OCI-LY1 (cell line): ENCODE results near the gene FSTL5.

Experiments used
- H2AFZ ChIP-seq: fragments of 200-600 bp; sonication (generic), shearing (Covaris generic); 2 replicates; pipeline ENCODE4 v1.6.0; 2014; ENCODE audit warnings: antibody characterized with exemption, mild to moderate bottlenecking, low read length
- H3F3A ChIP-seq: fragments of 200-600 bp; sonication (generic), shearing (Covaris generic); 2 replicates; pipeline ENCODE4 v1.6.0; 2014; ENCODE audit warnings: mild to moderate bottlenecking, antibody characterized with exemption, low read length, moderate library complexity; ENCODE audit not compliant: insufficient read depth
- H3K27ac ChIP-seq: fragments of 200-600 bp; sonication (generic); 2 replicates; pipeline ENCODE4 v1.5.1; 2014; ENCODE audit warnings: low read length, mixed run types, mild to moderate bottlenecking, low read depth; ENCODE audit not compliant: poor library complexity, severe bottlenecking
- H3K27me3 ChIP-seq: fragments of 200-600 bp; sonication (generic); 2 replicates; pipeline ENCODE4 v1.6.0; 2014; ENCODE audit warnings: antibody characterized with exemption, mild to moderate bottlenecking, low read length, moderate library complexity; ENCODE audit not compliant: insufficient read depth
- H3K36me3 ChIP-seq: fragments of 200-600 bp; sonication (generic); 2 replicates; pipeline ENCODE4 v1.6.1; 2014; ENCODE audit warnings: mild to moderate bottlenecking, antibody characterized with exemption, low read length, moderate library complexity, mixed read lengths; ENCODE audit not compliant: insufficient read depth
- H3K4me1 ChIP-seq: fragments of 200-600 bp; sonication (generic); 2 replicates; pipeline ENCODE4 v1.5.1; 2014; ENCODE audit warnings: mild to moderate bottlenecking, low read length, moderate library complexity; ENCODE audit not compliant: insufficient read depth, severe bottlenecking
- H3K4me2 ChIP-seq: fragments of 200-600 bp; sonication (generic), shearing (Covaris generic); 2 replicates; pipeline ENCODE4 v1.6.1; 2014; ENCODE audit warnings: low read length
- H3K4me3 ChIP-seq: fragments of 200-600 bp; sonication (generic); 2 replicates; pipeline ENCODE4 v1.5.1; 2014; ENCODE audit warnings: low read length, low read depth, mild to moderate bottlenecking, mixed read lengths; ENCODE audit not compliant: poor library complexity, severe bottlenecking
- H3K79me2 ChIP-seq: fragments of 200-600 bp; shearing (Covaris generic); 2 replicates; pipeline ENCODE4 v1.6.1; 2016; ENCODE audit warnings: mixed run types, low read length, mixed read lengths; ENCODE audit not compliant: insufficient read depth
- H3K9ac ChIP-seq: fragments of 200-600 bp; sonication (generic), shearing (Covaris generic); 2 replicates; pipeline ENCODE4 v1.6.1; 2014; ENCODE audit warnings: mild to moderate bottlenecking, low read length, mixed read lengths
- H3K9me2 ChIP-seq: fragments of 200-600 bp; sonication (generic), shearing (Covaris generic); 2 replicates; pipeline ENCODE4 v1.6.1; 2014; ENCODE audit warnings: low read depth, mild to moderate bottlenecking, low read length, mixed read lengths
- H3K9me3 ChIP-seq: fragments of 200-600 bp; shearing (Covaris generic); 2 replicates; pipeline ENCODE4 v1.6.1; 2014; ENCODE audit warnings: low read length, mixed read lengths
- H4K20me1 ChIP-seq: fragments of 200-600 bp; sonication (generic), shearing (Covaris generic); 2 replicates; pipeline ENCODE4 v1.6.0; 2016; ENCODE audit warnings: mild to moderate bottlenecking, low read length; ENCODE audit not compliant: insufficient read depth
- CTCF ChIP-seq: fragments of 200-600 bp; sonication (generic), shearing (Covaris generic); IDR thresholded peaks from 2 replicates; pipeline ENCODE4 v1.5.1; 2017; ENCODE audit warnings: mild to moderate bottlenecking, antibody characterized with exemption, low read length, moderate library complexity, mixed read lengths
- EZH2 ChIP-seq: fragments of 200-600 bp; sonication (generic), shearing (Covaris generic); IDR thresholded peaks from 2 replicates; pipeline ENCODE4 v1.8.0; 2017; ENCODE audit warnings: borderline replicate concordance, mixed run types, mild to moderate bottlenecking, antibody characterized with exemption, low read length, moderate library complexity, mixed read lengths

Gene FSTL5

GRCh38 chr4:161869511-161869910 is 294.3 kb downstream of the FSTL5 start:
- H3K27ac ChIP-seq = no peak overlapping the region
- no peaks in the 10 kb centered on the region for H3K79me2 ChIP-seq
- no peak for TF ChIP-seq CTCF
- no peak for TF ChIP-seq EZH2
- H3K9me3 ChIP-seq = no peaks in the 10 kb centered on the region
- no peaks in the 10 kb centered on the region for H3K9me2 ChIP-seq
- H4K20me1 ChIP-seq = no peaks in the 10 kb centered on the region
- no peak overlapping the region for H2AFZ ChIP-seq
- H3K27me3 ChIP-seq = no peaks in the 10 kb centered on the region
- no peak overlapping the region for H3K4me3 ChIP-seq
- H3K9ac ChIP-seq = no peak overlapping the region
- no peaks in the 10 kb centered on the region for H3K4me1 ChIP-seq
- H3K4me2 ChIP-seq = no peak overlapping the region
- no peaks in the 10 kb centered on the region for H3F3A ChIP-seq
- no peaks in the 10 kb centered on the region for H3K36me3 ChIP-seq

GRCh38 chr4:161856711-161857326 is 307.0 kb downstream of the FSTL5 start:
- H3K9me2 ChIP-seq = no peaks in the 10 kb centered on the region
- no peaks in the 10 kb centered on the region for H3K9me3 ChIP-seq
- H3K79me2 ChIP-seq = no peaks in the 10 kb centered on the region
- H3K4me1 ChIP-seq = no peaks in the 10 kb centered on the region
- H4K20me1 ChIP-seq = no peaks in the 10 kb centered on the region
- no peak overlapping the region for H3K4me2 ChIP-seq
- no peak overlapping the region for H3K27ac ChIP-seq
- H3K27me3 ChIP-seq = no peaks in the 10 kb centered on the region
- H3K36me3 ChIP-seq = no peaks in the 10 kb centered on the region
- TF ChIP-seq CTCF (no peak), EZH2 (no peak)
- no peak overlapping the region for H2AFZ ChIP-seq
- H3F3A ChIP-seq = no peaks in the 10 kb centered on the region
- H3K4me3 ChIP-seq = no peak overlapping the region
- no peak overlapping the region for H3K9ac ChIP-seq

GRCh38 chr4:161850631-161851030 is 313.2 kb downstream of the FSTL5 start:
- no peaks in the 10 kb centered on the region for H3K27me3 ChIP-seq
- no peaks in the 10 kb centered on the region for H3K36me3 ChIP-seq

More at GRCh38 chr4:161850631-161851030, 313.2 kb downstream of the FSTL5 start:
- no peak overlapping the region for H3K4me3 ChIP-seq
- no peak overlapping the region for H2AFZ ChIP-seq
- no peaks in the 10 kb centered on the region for H3K9me3 ChIP-seq
- H3K9me2 ChIP-seq = no peaks in the 10 kb centered on the region
- H4K20me1 ChIP-seq = no peaks in the 10 kb centered on the region
- H3K4me1 ChIP-seq = no peaks in the 10 kb centered on the region
- no peaks in the 10 kb centered on the region for H3K79me2 ChIP-seq
- no peak overlapping the region for H3K4me2 ChIP-seq
- no peak overlapping the region for H3K27ac ChIP-seq
- no peaks in the 10 kb centered on the region for H3F3A ChIP-seq
- TF ChIP-seq CTCF (no peak), EZH2 (no peak)
- H3K9ac ChIP-seq = no peak overlapping the region
